C4-2B (cell line): ENCODE data around the gene ADAT3.

Source experiments
- H3K27ac ChIP-seq: fragments of 450-650 bp; 2 replicates; pipeline ENCODE4 v1.5.1; 2017
- CTCF ChIP-seq: fragments of 450-650 bp; conservative IDR thresholded peaks from 2 replicates; pipeline ENCODE4 v1.5.1; 2017; ENCODE audit warnings: mild to moderate bottlenecking
- ZFX ChIP-seq: fragments of 450-650 bp; IDR thresholded peaks from 2 replicates; pipeline ENCODE4 v1.6.1; 2017

ADAT3 gene

GRCh38 chr19:1905863-1906375 is 720 bp downstream of the ADAT3 start:
- peak overlapping the region; percentile 93 for H3K27ac ChIP-seq
- no peak for TF ChIP-seq CTCF
- no peak for TF ChIP-seq ZFX

- peak overlapping the region; percentile 93 for H3K27ac ChIP-seq
- TF ChIP-seq ZFX (no peak), CTCF (no peak)
Measured at GRCh38 chr19:1906985-1907562, 1.9 kb downstream of the ADAT3 start.

- peak overlapping the region; percentile 93 for H3K27ac ChIP-seq
- TF ChIP-seq CTCF: no peak
- TF ChIP-seq ZFX: peak; percentile 90; the same call in 1 of the 2 replicates
Measured at GRCh38 chr19:1907563-1908363, 2.6 kb downstream of the ADAT3 start.

GRCh38 chr19:1908364-1908678 is 3.1 kb downstream of the ADAT3 start:
- peak overlapping the region; percentile 93 for H3K27ac ChIP-seq
- no peak for TF ChIP-seq ZFX
- TF ChIP-seq CTCF: no peak

GRCh38 chr19:1909761-1910080 is 4.5 kb downstream of the ADAT3 start:
- TF ChIP-seq ZFX (no peak), CTCF (no peak)

GRCh38 chr19:1910177-1910576 is 5.0 kb downstream of the ADAT3 start:
- TF ChIP-seq ZFX (no peak), CTCF (no peak)
- H3K27ac ChIP-seq: peak overlapping the region; percentile 93; the same call in 1 of the 2 replicates

More at GRCh38 chr19:1909761-1910080, 4.5 kb downstream of the ADAT3 start:
- peak overlapping the region; percentile 93 for H3K27ac ChIP-seq

GRCh38 chr19:1911098-1911497 is 5.9 kb downstream of the ADAT3 start:
- TF ChIP-seq CTCF: no peak
- TF ChIP-seq ZFX: no peak

More at GRCh38 chr19:1911098-1911497, 5.9 kb downstream of the ADAT3 start:
- H3K27ac ChIP-seq: no peak overlapping the region
